Measurements from ENCODE around the gene STUB1.
A peak's percentile ranks its signal among the peaks of the same experiment; 100 is the strongest.

The STUB1 gene

GRCh38 chr16:658679-659571 is 21.3 kb upstream of the STUB1 start:
- DNase-seq (ENCODE audit: low spot score): no peak
- in situ Hi-C loops (cut with MboI; ENCODE audit: low pct_unique_long_range_greater_than_20kb, low sequenced_read_pairs, unreplicated experiment): no loop called here
- peak; percentile 7 for TF ChIP-seq CTCF (IDR thresholded peaks at IDR 0.05; ENCODE audit: extremely low read depth, insufficient read depth, missing control alignments)

GRCh38 chr16:659618-660017 is 20.6 kb upstream of the STUB1 start:
- in situ Hi-C loops (cut with MboI; ENCODE audit: low pct_unique_long_range_greater_than_20kb, low sequenced_read_pairs, unreplicated experiment): no loop called here
- no peak for TF ChIP-seq CTCF (IDR thresholded peaks at IDR 0.05; ENCODE audit: extremely low read depth, insufficient read depth, missing control alignments)

GRCh38 chr16:660132-660458 is 20.1 kb upstream of the STUB1 start:
- no peak for TF ChIP-seq CTCF (IDR thresholded peaks at IDR 0.05; ENCODE audit: extremely low read depth, insufficient read depth, missing control alignments)
- in situ Hi-C loops (cut with MboI; ENCODE audit: low pct_unique_long_range_greater_than_20kb, low sequenced_read_pairs, unreplicated experiment): no loop called here
- DNase-seq (ENCODE audit: low spot score): no peak

More at GRCh38 chr16:659618-660017, 20.6 kb upstream of the STUB1 start:
- no peak for DNase-seq (ENCODE audit: low spot score)

GRCh38 chr16:660459-661183 is 19.6 kb upstream of the STUB1 start:
- in situ Hi-C loops (cut with MboI; ENCODE audit: low pct_unique_long_range_greater_than_20kb, low sequenced_read_pairs, unreplicated experiment): no loop called here
- peak; percentile 98 for DNase-seq (ENCODE audit: low spot score)
- peak; percentile 62 for TF ChIP-seq CTCF (IDR thresholded peaks at IDR 0.05; ENCODE audit: extremely low read depth, insufficient read depth, missing control alignments)

- in situ Hi-C loops (cut with MboI; ENCODE audit: low pct_unique_long_range_greater_than_20kb, low sequenced_read_pairs, unreplicated experiment): no loop called here
Measured at GRCh38 chr16:661184-661821, 18.9 kb upstream of the STUB1 start.

More at GRCh38 chr16:661184-661821, 18.9 kb upstream of the STUB1 start:
- no peak for TF ChIP-seq CTCF (IDR thresholded peaks at IDR 0.05; ENCODE audit: extremely low read depth, insufficient read depth, missing control alignments)
- DNase-seq (ENCODE audit: low spot score): no peak
